Stomach (tissue), 19 donors: Measurements from ENCODE around the gene XIST. TPM values are rescaled to one million over a fixed set of nuclear protein-coding genes. Genes with fewer than 3 reads are reported as not detected.
"Not testable (repeated sequence)": the region's sequence is repeated elsewhere in the genome, so short reads cannot be mapped to it uniquely, and the experiment has no call there.

ENCODE experiments used
- DNase-seq, 2 donors: peaks; one replicate each; pipeline versions ENCODE4 v3.0.0 to v3.0.0-alpha.2; 2013 to 2019
- H3K27ac ChIP-seq, 5 donors: fragments of 200-600 bp in 4 of 5; sonication (generic) in 4 of 5; one replicate each; pipeline ENCODE4 v1.5.1; 2013 to 2019; ENCODE audit warnings: mild to moderate bottlenecking in 1 of 5, moderate library complexity in 1 of 5
- H3K27me3 ChIP-seq, 3 donors: fragments of 200-600 bp; sonication (generic); one replicate each; pipeline ENCODE4 v1.5.1; 2017 to 2019; ENCODE audit warnings: mixed run types in 1 of 3
- H3K36me3 ChIP-seq, 4 donors: fragments of 200-600 bp; sonication (generic); 1 replicate in 3 of 4; 2 replicates in 1 of 4; pipeline ENCODE4 v1.5.1; 2016 to 2019
- H3K4me1 ChIP-seq, 4 donors: fragments of 200-600 bp; sonication (generic); one replicate each; pipeline ENCODE4 v1.5.1; 2016 to 2019
- H3K4me3 ChIP-seq, 4 donors: fragments of 200-600 bp; sonication (generic) in 3 of 4; one replicate each; pipeline ENCODE4 v1.5.1; 2016 to 2019; ENCODE audit warnings: mild to moderate bottlenecking in 1 of 4
- H3K9me3 ChIP-seq, 4 donors: fragments of 200-600 bp; sonication (generic); one replicate each; pipeline ENCODE4 v1.5.1; 2016 to 2019
- CTCF ChIP-seq, 7 experiments: fragments of 450-650 bp in 4 of 7; fragments of 200-600 bp in 3 of 7; sonication (generic) in 3 of 7; IDR thresholded peaks; one replicate each; pipeline ENCODE4 v1.5.1; 2016 to 2019; ENCODE audit warnings: antibody characterized with exemption in 7 of 7, control low read depth in 2 of 7, mild to moderate bottlenecking in 1 of 7
- EP300 ChIP-seq: sonication (generic); formaldehyde crosslinking; IDR thresholded peaks from one replicate; pipeline ENCODE4 v1.6.1; 2017; ENCODE audit warnings: antibody characterized with exemption
- POLR2A ChIP-seq, 4 donors: fragments of 450-650 bp; IDR thresholded peaks; one replicate each; pipeline ENCODE4 v1.6.1; 2016; ENCODE audit warnings: antibody characterized with exemption in 4 of 4, control low read depth in 2 of 4, mild to moderate bottlenecking in 1 of 4, moderate library complexity in 1 of 4
- POLR2AphosphoS5 ChIP-seq, 3 donors: sonication (generic); formaldehyde crosslinking; IDR thresholded peaks; one replicate each; pipeline ENCODE4 v1.6.1; 2016; ENCODE audit warnings: antibody characterized with exemption in 3 of 3
- WGBS, 5 donors: extraction: QIAGEN DNeasy Blood & Tissue Kit in 3 of 5; methylation state at CpG; one replicate each; pipeline versions ENCODE4 v1.1.5 to v1.1.7; 2013 to 2018; 5-methylcytosine and 5-hydroxymethylcytosine counted together
- intact Hi-C: fragments of 100-400 bp; cut with DNase I; formaldehyde crosslinking; loops from one replicate; pipeline ENCODE4 v1.15.1; 2023; ENCODE audit warnings: low total_unique reads
- long read RNA-seq, 10 donors: transcript quantifications; one replicate each; lab custom pipeline, GENCODE V29; 2026
- polyA plus RNA-seq, 3 donors: library from polyadenylated mRNA; stranded (reverse); fragments of 200-250 nt; gene quantifications; one replicate each; pipeline ENCODE4 v1.2.3, GENCODE V29; 2013
- total RNA-seq, 5 donors: library from RNA; depleted of rRNA; stranded (reverse); fragments of >200 nt; gene quantifications; one replicate each; pipeline versions ENCODE4 v1.1.0 to v1.2.3, GENCODE V29; 2014 to 2016
- donor health status: healthy with polysubstance abuse.
- donor health status: Bipolar disorder and iron deficiency.
- donor health status: healthy.

Gene XIST
- total RNA-seq = 100 to 1,000 TPM in 3 of 5 donors, 1 to 10 TPM in 2; 5.4 to 614 (median 444) TPM
- 10 to 100 TPM in 1 of 3 donors, under 1 TPM in 2; 0.19 to 37.7 (median 0.28) TPM for polyA plus RNA-seq
- long read RNA-seq, donor 1, full-length matches to known transcripts = 5 of 70 reads
- long read RNA-seq, donor 1, partial matches to known transcripts = 65 of 70 reads
- long read RNA-seq, donor 1, other reads (novel, unspliced or antisense) = 0 of 70 reads
- long read RNA-seq, donor 2, full-length matches to known transcripts = 29 of 147 reads
- long read RNA-seq, donor 2, partial matches to known transcripts = 118 of 147 reads
- long read RNA-seq, donor 2, other reads (novel, unspliced or antisense) = 0 of 147 reads
- long read RNA-seq, donor 3 = 0 reads
- long read RNA-seq, donor 4, partial matches to known transcripts = 0 of 1 reads
- long read RNA-seq, donor 4, other reads (novel, unspliced or antisense) = 0 of 1 reads
- long read RNA-seq, donor 5, full-length matches to known transcripts = 28 of 95 reads
- long read RNA-seq, donor 5, partial matches to known transcripts = 67 of 95 reads
- long read RNA-seq, donor 5, other reads (novel, unspliced or antisense) = 0 of 95 reads
- long read RNA-seq, donor 6, full-length matches to known transcripts = 46 of 429 reads
- long read RNA-seq, donor 6, partial matches to known transcripts = 383 of 429 reads
- long read RNA-seq, donor 6, other reads (novel, unspliced or antisense) = 0 of 429 reads
- long read RNA-seq, donor 7, full-length matches to known transcripts = 12 of 73 reads
- long read RNA-seq, donor 7, partial matches to known transcripts = 61 of 73 reads
- long read RNA-seq, donor 7, other reads (novel, unspliced or antisense) = 0 of 73 reads
- long read RNA-seq, donor 8, full-length matches to known transcripts = 19 of 222 reads
- long read RNA-seq, donor 8, partial matches to known transcripts = 203 of 222 reads
- long read RNA-seq, donor 8, other reads (novel, unspliced or antisense) = 0 of 222 reads
- long read RNA-seq, donor 9 = 0 reads
- long read RNA-seq, donor 10 = 0 reads

GRCh38 chrX:73852467-73852866, at the start of gene XIST:
TSS of gene XIST (minus strand) at chrX:73852714.
- Histone ChIP-seq H3K4me3 (peak within 1 kb of the TSS in 2 of 4 donors; percentile 54), H3K36me3 (no peaks in the 10 kb centered on the region), H3K9me3 (no peaks in the 10 kb centered on the region), H3K27me3 (no peaks in the 10 kb centered on the region), H3K27ac (peak within 1 kb of the TSS in 3 of 5 donors; percentile 77 to 89 (median 85)), H3K4me1 (peaks cover 0 to 15% (median 5%) of the 10 kb centered on the region in 4 donors)
- no peak for TF ChIP-seq EP300
- TF ChIP-seq CTCF (IDR thresholded peaks at IDR 0.05) = no peak
- TF ChIP-seq POLR2AphosphoS5 (IDR thresholded peaks at IDR 0.05) = peak in 2 of 3 donors; percentile 57 to 93
- TF ChIP-seq POLR2A (IDR thresholded peaks at IDR 0.05) = no peak
- WGBS, 5 donors = 47 to 94% (median 88%) methylated on average over 8 of the region's 8 CpGs
- intact Hi-C loops = loop anchor here (10.0 kb wide), 2 partner anchors 492 to 702 kb away; no protein-coding TSS in a partner anchor
- peak; percentile 76 to 94 for DNase-seq

DNA sequence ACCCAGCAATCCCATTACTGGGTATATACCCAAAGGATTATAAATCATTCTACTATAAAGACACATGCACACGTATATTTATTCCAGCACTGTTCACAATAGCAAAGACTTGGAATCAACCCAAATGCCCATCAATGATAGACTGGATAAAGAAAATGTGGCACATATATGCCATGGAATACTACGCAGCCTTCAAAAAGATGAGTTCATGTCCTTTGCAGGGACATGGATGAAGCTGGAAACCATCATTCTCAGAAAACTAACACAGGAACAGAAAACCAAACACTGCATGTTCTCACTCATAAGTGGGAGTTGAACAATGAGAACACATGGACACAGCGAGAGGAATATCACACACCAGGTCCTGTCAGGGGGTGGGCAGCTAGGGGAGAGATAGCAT, 45.8 kb upstream of the XIST start:
- DNase-seq, intact Hi-C loops, H3K36me3 ChIP-seq, H3K27me3 ChIP-seq, H3K27ac ChIP-seq, H3K9me3 ChIP-seq, H3K4me3 ChIP-seq, H3K4me1 ChIP-seq: not testable (repeated sequence)
- 86 to 94% (median 92%) methylated on average over 3 of the region's 3 CpGs for whole genome bisulfite sequencing, 5 donors

GRCh38 chrX:73892515-73893090, 40.1 kb upstream of the XIST start:
- H3K4me1 ChIP-seq, H3K4me3 ChIP-seq, intact Hi-C loops, DNase-seq, H3K36me3 ChIP-seq, H3K27ac ChIP-seq, H3K27me3 ChIP-seq: not testable (repeated sequence)
- 41 to 84% (median 75%) methylated on average over 9 to 14 of the region's 14 CpGs for WGBS, 5 donors
- H3K9me3 ChIP-seq = peaks cover 0 to 10% (median 0%) of the 10 kb centered on the region in 4 donors

- H3K9me3 ChIP-seq = peaks cover 0 to 36% (median 21%) of the 10 kb centered on the region in 4 donors
- H3K27me3 ChIP-seq, DNase-seq, intact Hi-C loops, H3K36me3 ChIP-seq, H3K4me3 ChIP-seq, H3K27ac ChIP-seq, H3K4me1 ChIP-seq: not testable (repeated sequence)
- 87 to 96% (median 94%) methylated on average over 5 to 23 of the region's 24 CpGs for WGBS, 5 donors
Observed at GRCh38 chrX:73882260-73882659, 29.7 kb upstream of the XIST start.

DNA sequence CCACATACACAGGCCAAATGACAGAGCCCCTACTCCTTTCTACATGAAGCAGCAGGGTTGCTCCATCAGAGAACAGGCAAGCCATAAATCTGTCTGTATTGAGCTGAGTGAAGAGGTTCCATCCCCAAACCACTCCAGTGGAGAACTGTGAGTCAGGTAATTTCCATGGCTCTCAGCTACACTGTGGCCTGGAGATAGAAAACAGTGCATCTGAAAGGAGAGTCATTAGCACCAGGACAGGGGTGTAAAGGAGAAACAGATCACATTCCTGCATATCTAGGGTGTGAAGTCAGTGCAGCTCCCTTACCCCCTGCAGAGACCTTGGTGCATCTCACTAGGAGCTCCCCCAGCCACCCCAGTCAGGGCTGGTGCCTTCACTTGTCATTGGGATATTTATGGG, 25.2 kb upstream of the XIST start:
- intact Hi-C loops = no loop called here
- no peak for DNase-seq
- Histone ChIP-seq H3K36me3 (no peaks in the 10 kb centered on the region), H3K4me1 (no peaks in the 10 kb centered on the region), H3K4me3 (no peak overlapping the region), H3K27me3 (peaks cover 0 to 5% (median 0%) of the 10 kb centered on the region in 3 donors), H3K27ac (no peak overlapping the region), H3K9me3 (peaks cover 0 to 31% (median 20%) of the 10 kb centered on the region in 4 donors)
- TF ChIP-seq POLR2A (IDR thresholded peaks at IDR 0.05) (no peak), POLR2AphosphoS5 (IDR thresholded peaks at IDR 0.05) (no peak), CTCF (IDR thresholded peaks at IDR 0.05) (no peak), EP300 (no peak)
